HL-60 (cell line): Measurements from ENCODE around the gene AP2A2.

ENCODE experiments used
- POLR2AphosphoS5 ChIP-seq: IDR thresholded peaks from 2 replicates; pipeline ENCODE4 v1.6.1; 2012; ENCODE audit warnings: low read depth
- SPI1 ChIP-seq: IDR thresholded peaks from 2 replicates; pipeline ENCODE4 v1.6.1; 2012; ENCODE audit warnings: low read depth, mild to moderate bottlenecking, borderline replicate concordance
- TF ChIP-seq, protein P1 (sequence below): IDR thresholded peaks from one replicate; pipeline ENCODE4 v1.5.1; 2011; ENCODE audit warnings: low read length, control low read depth, inconsistent platforms; ENCODE audit not compliant: insufficient read depth
- TF ChIP-seq, protein P2 (sequence below): IDR thresholded peaks from 2 replicates; pipeline ENCODE4 v1.6.1; 2012; ENCODE audit warnings: low read depth; ENCODE audit not compliant: insufficient replicate concordance

DNA sequence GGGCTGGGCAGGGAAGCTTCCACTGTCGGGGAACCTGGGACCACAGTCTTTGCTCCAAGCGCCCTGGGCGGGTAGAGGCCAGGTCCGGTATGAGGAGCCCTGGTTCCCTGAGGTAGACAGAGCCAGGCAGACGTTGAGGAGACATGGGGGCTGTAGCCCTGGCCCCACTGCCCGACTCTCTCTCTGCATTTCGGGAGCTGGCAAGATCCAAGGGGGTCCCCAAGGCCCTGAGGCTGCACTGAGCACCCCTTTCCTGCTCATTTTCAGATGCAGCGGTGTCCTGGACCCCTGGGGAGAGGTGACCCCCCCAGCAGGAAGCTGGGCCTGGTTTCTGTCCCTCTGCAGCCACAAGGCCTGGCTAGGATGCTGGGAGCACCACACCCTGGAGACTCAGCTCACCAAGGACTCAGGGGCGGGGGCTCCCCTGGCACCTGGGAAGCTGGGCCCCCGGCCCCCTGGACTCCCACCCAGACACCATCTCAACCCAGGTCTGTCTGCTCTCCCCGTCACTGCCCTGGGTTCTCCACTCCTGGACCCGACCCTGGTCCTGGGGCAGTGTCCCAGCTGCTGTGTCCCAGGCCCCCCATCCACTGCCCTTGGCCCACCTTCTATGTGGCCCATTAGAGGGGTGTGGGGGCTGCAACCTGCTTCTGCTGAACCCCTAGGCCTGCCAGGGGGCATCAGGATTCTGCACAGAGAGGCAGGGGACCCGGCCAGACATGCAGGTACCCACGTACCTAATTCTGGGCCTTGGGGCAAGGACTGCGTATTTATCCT, 125.9 kb downstream of the AP2A2 start:
- TF ChIP-seq, protein P1, sequence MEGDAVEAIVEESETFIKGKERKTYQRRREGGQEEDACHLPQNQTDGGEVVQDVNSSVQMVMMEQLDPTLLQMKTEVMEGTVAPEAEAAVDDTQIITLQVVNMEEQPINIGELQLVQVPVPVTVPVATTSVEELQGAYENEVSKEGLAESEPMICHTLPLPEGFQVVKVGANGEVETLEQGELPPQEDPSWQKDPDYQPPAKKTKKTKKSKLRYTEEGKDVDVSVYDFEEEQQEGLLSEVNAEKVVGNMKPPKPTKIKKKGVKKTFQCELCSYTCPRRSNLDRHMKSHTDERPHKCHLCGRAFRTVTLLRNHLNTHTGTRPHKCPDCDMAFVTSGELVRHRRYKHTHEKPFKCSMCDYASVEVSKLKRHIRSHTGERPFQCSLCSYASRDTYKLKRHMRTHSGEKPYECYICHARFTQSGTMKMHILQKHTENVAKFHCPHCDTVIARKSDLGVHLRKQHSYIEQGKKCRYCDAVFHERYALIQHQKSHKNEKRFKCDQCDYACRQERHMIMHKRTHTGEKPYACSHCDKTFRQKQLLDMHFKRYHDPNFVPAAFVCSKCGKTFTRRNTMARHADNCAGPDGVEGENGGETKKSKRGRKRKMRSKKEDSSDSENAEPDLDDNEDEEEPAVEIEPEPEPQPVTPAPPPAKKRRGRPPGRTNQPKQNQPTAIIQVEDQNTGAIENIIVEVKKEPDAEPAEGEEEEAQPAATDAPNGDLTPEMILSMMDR, result no peak
- TF ChIP-seq SPI1 (no peak), POLR2AphosphoS5 (no peak)
- TF ChIP-seq, protein P2, sequence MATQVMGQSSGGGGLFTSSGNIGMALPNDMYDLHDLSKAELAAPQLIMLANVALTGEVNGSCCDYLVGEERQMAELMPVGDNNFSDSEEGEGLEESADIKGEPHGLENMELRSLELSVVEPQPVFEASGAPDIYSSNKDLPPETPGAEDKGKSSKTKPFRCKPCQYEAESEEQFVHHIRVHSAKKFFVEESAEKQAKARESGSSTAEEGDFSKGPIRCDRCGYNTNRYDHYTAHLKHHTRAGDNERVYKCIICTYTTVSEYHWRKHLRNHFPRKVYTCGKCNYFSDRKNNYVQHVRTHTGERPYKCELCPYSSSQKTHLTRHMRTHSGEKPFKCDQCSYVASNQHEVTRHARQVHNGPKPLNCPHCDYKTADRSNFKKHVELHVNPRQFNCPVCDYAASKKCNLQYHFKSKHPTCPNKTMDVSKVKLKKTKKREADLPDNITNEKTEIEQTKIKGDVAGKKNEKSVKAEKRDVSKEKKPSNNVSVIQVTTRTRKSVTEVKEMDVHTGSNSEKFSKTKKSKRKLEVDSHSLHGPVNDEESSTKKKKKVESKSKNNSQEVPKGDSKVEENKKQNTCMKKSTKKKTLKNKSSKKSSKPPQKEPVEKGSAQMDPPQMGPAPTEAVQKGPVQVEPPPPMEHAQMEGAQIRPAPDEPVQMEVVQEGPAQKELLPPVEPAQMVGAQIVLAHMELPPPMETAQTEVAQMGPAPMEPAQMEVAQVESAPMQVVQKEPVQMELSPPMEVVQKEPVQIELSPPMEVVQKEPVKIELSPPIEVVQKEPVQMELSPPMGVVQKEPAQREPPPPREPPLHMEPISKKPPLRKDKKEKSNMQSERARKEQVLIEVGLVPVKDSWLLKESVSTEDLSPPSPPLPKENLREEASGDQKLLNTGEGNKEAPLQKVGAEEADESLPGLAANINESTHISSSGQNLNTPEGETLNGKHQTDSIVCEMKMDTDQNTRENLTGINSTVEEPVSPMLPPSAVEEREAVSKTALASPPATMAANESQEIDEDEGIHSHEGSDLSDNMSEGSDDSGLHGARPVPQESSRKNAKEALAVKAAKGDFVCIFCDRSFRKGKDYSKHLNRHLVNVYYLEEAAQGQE, result no peak
